GM12891 (cell line): ENCODE results near the gene PHOSPHO1.

Source experiments
- DNase-seq: peaks from one replicate; pipeline ENCODE4 v3.0.0; 2011; ENCODE audit warnings: low spot score; ENCODE audit not compliant: insufficient read length
- FAIRE-seq: peaks from 2 replicates; lab custom pipeline; 2011; peaks lifted over from hg19 to GRCh38; lab: Jason Lieb, UNC
- PAX5 ChIP-seq: IDR thresholded peaks from 2 replicates; pipeline ENCODE4 v1.6.1; 2011; ENCODE audit warnings: low read length, moderate library complexity, mild to moderate bottlenecking; ENCODE audit not compliant: insufficient read depth, severe bottlenecking
- POLR2A ChIP-seq: IDR thresholded peaks from 2 replicates; pipeline ENCODE4 v1.6.1; 2011; ENCODE audit warnings: low read depth, low read length, control low read depth
- POLR2AphosphoS5 ChIP-seq: IDR thresholded peaks from 2 replicates; pipeline ENCODE4 v1.6.1; 2011; ENCODE audit warnings: low read depth, low read length, control low read depth
- POU2F2 ChIP-seq: IDR thresholded peaks from 2 replicates; pipeline ENCODE4 v1.6.1; 2011; ENCODE audit warnings: low read depth, mild to moderate bottlenecking, control low read depth, low read length, moderate library complexity
- SPI1 ChIP-seq: IDR thresholded peaks from 2 replicates; pipeline ENCODE4 v1.6.1; 2011; ENCODE audit warnings: low read depth, low read length, control low read depth
- TAF1 ChIP-seq: IDR thresholded peaks from 2 replicates; pipeline ENCODE4 v1.6.1; 2011; ENCODE audit warnings: low read depth, low read length, control low read depth

Gene PHOSPHO1

DNA sequence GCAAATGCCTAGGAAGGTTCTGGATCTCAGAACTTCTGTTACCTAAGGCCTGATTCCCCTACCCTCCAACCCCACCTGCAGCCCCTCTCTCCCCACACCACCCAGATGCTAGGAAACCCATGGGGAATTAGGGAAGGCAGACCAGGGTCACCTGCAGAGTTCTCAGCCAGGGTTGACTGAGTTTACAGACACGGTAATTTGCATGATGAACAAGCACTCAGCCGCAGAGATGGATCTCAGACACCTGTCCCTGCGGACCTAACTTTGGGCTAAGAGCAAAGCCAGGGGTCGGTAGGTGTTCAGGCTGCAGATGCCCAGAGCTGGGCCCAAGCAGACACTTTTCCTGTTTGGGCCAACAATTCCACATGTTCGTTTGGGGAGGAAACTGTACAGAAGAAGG is 17.2 kb downstream of the PHOSPHO1 start:
- FAIRE-seq: peak; percentile 89
- peak; percentile 90; the same call in 1 of the 2 replicates for TF ChIP-seq POU2F2
- no peak for TF ChIP-seq SPI1
- no peak for TF ChIP-seq POLR2A
- peak; percentile 52 for TF ChIP-seq PAX5
- no peak for DNase-seq

DNA sequence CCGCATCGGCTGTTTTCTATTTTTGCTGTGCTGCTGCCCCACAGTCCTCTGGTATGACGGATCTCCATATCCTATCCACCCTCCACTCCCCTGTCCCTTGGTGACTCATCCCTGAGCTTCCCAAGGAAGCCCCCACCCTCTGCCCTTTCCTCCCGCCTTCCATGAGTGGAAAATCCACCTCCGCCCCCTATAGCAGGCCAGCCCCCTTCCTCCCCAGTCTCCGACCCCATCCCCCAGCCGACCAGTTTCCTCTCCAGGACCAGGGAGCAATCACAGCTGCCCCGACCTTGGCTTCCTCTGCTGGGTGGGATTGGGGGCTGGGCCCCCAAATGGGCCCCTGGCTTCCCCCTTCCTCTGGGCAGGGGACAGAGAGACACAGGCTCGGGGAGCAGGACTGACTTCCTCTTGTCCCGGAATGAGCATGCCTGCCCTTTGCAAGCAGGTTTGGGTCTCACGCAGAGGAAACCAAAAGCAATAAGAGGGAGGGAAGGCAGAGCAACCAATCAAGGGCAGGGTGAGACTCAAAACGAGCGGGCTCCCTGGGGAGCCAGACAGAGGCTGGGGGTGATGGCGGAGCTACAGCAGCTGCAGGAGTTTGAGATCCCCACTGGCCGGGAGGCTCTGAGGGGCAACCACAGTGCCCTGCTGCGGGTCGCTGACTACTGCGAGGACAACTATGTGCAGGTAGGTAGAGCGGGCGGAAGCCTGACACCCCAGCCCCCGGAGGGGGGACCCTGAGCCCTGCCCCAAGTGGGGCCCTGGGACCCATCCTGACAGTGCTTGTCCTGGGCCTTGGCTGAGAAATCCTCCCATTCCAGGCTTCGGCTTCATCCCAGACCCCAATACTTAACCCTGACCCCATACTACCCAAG is 20.2 kb downstream of the PHOSPHO1 start, which contains the start of the genes ABI3 and GNGT2:
Gene ABI3 (plus strand): TSS at position 550 of the 872 bp plus-strand sequence. CDS start 18 bp downstream, at position 568.
Gene GNGT2 (minus strand): TSS at position 417 of the 872 bp plus-strand sequence. CDS start 3,152 bp downstream, outside the sequence.
- TF ChIP-seq POLR2A (peak; percentile 95), POU2F2 (peak; percentile 85; the same call in 1 of the 2 replicates), POLR2AphosphoS5 (peak; percentile 90), TAF1 (peak; percentile 98), SPI1 (peak; percentile 75), PAX5 (peak; percentile 56)
- FAIRE-seq: peak; percentile 98
- DNase-seq: peak; percentile 83

DNA sequence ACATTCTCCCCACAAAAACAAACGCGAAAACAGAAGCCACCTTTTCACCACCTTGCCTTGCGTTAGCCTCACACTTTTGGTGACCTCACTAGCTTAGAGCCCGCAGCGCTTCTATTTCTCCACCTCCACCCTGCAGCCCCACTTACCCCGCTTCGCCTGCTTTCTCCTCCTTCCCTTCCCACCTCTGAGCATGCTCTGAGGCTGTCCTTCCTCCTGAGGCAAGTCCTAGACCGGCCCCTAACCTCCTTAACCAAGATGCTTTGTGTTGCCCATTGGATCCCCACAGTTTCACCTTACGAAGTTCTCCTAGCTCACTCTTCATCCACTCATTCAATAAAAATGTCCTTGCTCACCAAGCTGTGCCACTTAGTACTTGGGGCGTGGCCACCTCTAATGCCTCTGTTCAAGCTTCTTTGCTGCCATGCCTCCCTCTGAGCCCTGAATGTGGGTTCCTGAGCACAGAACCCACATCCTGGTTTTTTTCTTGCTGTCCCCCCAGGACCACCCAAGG is 21.5 kb downstream of the PHOSPHO1 start:
- FAIRE-seq (no peak), DNase-seq (no peak)
- no peak for TF ChIP-seq POU2F2
- no peak for TF ChIP-seq POLR2AphosphoS5
- no peak for TF ChIP-seq PAX5
- TF ChIP-seq SPI1: no peak
- no peak for TF ChIP-seq POLR2A
- TF ChIP-seq TAF1: no peak

DNA sequence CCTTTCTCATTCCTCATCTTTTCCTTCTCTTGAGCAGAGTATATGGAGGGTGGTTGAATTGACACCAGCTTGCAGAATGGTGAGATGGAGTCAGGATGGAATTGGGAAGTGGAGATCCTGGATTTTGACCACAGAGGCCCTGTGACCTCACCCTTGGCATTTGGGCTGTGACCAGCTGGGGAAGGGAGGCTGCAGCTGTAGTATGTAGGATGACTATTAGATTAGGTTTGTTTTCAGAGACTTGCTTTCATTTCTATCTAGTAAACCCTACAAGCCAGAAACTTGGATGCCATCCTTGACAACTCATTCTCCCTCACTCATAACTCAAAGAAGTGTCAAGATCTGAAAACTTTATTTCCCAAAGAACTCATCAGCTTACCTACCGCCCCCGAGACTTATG is 26.1 kb downstream of the PHOSPHO1 start:
- FAIRE-seq (no peak), DNase-seq (no peak)
- no peak for TF ChIP-seq PAX5
- TF ChIP-seq POLR2AphosphoS5: no peak
- TF ChIP-seq POLR2A: no peak
- TF ChIP-seq SPI1: no peak
- no peak for TF ChIP-seq POU2F2
- no peak for TF ChIP-seq TAF1

DNA sequence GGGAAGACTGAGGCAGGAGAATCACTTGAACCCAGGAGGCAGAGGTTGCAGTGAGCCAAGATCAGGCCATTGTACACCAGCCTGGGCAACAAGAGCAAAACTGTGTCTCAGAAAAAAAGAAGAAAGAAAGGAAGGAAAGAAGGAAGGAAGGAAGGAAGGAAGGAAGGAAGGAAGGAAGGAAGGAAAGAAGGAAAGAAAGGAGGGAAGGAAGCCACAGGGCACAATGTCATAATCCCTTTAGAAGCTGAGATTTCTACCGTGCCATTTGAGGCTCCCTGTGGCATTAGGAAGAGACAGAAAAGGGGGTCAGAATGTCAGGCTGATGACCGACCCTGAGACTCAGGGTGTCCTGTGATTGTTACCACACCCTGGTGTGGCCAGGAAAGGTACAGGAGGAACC is 26.8 kb downstream of the PHOSPHO1 start:
- DNase-seq: no peak
- no peak for TF ChIP-seq TAF1
- TF ChIP-seq POU2F2: no peak
- TF ChIP-seq PAX5: no peak
- TF ChIP-seq POLR2AphosphoS5: no peak
- no peak for TF ChIP-seq POLR2A
- no peak for TF ChIP-seq SPI1
- FAIRE-seq: no peak

DNA sequence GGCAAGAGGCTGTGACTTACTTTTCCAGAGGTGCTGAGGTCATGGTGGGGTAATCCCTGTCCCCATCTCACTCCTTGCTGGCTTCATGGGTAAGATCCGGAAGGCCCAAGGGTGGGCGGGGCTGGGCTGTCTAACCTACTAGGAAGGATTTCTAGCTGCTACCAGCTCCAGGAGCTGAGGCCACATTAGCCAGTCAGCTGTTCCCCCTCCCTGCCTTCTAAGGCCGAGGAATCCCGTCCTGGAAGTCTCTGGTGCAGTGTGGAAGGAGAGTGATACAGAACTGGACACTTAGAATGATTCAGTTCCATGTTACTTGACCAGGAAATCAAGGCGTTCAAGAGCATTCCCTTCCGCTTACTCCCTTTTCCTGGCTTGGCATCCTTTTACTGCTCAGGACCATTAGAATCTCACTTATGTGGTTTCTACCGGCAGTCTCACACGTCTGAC is 29.1 kb downstream of the PHOSPHO1 start:
- no peak for DNase-seq
- FAIRE-seq: no peak
- no peak for TF ChIP-seq POLR2A
- TF ChIP-seq POLR2AphosphoS5: no peak
- TF ChIP-seq SPI1: no peak
- no peak for TF ChIP-seq POU2F2
- TF ChIP-seq TAF1: no peak
- TF ChIP-seq PAX5: no peak

DNA sequence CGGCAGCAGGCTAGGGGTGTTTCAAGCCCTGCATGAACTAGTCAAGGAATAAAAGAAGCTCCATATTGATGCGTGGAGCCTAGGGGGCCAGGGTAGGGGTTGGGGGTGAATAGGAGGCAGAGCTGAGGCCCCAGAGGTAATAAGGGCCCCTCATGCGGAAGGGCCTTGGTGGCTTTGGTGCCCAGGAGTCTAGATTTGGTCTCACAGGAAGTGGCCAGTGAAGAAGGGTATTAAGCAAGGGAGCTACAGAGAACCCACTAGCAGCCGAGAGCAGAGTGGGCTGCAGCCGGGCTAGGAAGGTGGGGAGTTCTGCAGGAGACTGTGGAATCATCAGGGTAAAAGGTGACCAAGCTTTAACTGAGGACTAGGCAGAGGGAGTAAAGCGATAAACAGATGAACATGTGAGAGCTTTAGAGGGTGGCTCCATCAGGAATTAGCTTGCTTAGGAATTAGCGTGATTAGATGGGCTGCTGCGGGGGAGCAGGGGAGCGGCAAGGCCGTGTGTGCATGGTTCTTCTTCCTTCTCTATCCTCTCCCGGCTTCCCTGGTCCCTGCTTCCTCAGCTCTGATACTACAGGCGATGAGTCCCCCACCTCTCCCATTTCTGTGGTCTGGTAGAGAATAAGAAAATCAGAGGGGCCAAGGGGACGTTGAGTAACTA is 30.0 kb downstream of the PHOSPHO1 start:
- FAIRE-seq: no peak
- no peak for TF ChIP-seq POLR2A
- no peak for TF ChIP-seq POLR2AphosphoS5
- no peak for TF ChIP-seq POU2F2
- TF ChIP-seq SPI1: no peak
- no peak for TF ChIP-seq TAF1
- TF ChIP-seq PAX5: no peak
- no peak for DNase-seq

DNA sequence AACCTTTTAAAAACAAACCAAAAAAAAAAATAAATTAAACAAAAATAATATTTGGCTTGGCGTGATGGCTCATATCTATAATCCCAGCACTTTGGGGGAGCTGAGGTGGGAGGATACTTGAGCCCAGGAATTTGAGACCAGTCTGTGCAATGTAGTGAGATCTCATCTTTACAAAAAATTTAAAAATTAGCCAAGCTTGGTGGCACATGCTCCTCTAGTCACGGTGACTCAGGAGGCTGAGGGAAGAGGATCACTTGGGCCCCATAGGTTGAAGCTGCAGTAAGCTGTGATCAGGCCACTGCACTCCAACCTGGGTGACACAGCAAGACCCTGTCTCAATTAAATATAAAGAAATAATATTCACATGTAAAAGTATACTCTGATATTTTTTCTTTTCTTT is 32.4 kb downstream of the PHOSPHO1 start:
- FAIRE-seq: no peak
- no peak for TF ChIP-seq TAF1
- DNase-seq: no peak

DNA sequence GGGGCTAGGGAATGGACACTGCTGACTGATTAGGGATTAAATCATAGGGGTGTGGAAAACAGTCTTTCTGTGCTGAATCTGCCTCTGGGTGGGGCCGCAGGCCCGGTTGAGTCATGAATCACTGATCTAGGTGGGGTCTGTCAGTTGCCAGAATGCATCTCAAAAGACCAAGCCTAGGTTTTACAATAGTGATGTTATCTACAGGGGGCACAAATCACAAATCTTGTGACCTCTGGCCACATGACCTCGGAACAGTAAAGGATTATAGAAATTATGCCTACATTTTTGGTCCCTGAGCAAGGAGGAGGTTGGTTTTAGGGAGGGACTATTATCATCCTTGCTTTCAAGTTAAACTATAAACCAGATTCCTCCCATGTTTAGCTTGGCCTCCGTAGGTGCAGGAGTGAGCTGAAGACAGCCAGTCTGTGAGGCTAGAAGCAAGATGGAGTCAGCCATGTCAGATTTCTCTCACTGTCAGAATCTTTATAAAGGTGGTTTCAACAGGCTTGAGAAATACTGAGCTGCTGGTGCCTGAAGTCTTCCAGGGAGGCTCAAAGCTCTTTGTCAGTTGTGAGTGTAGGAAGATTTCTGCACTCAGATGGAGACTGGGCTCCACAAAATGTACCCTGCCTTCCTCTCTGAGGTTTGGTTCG is 33.1 kb downstream of the PHOSPHO1 start:
- no peak for FAIRE-seq

More for the DNA sequence above, 33.1 kb downstream of the PHOSPHO1 start:
- DNase-seq: no peak
- TF ChIP-seq PAX5 (no peak), POU2F2 (no peak), POLR2AphosphoS5 (no peak), SPI1 (no peak)
